Stimulated activated naive CD8-positive, alpha-beta T cell treated with anti-CD3 and anti-CD28 coated beads, Interleukin-15, amount 100 ng/mL, for 72 hours (primary cell): ENCODE results near the gene VPS26B.
"Not testable (repeated sequence)": the region's sequence is repeated elsewhere in the genome, so short reads cannot be mapped to it uniquely, and the experiment has no call there.

ENCODE experiments used
- ATAC-seq: fragments of 150-1000 bp; cut with Tn5 transposase; 2 replicates; pipeline ENCODE4 v1.10.0; 2021; ENCODE audit warnings: mild to moderate bottlenecking, moderate library complexity
- DNase-seq, 2 donors: peaks; one replicate each; pipeline ENCODE4 v3.0.0; 2021 to 2022
- H3K27ac Mint-ChIP-seq, 2 donors: one replicate each; pipeline ENCODE4 v1.8.0; 2022; ENCODE audit warnings: mild to moderate bottlenecking in 2 of 2, mixed read lengths in 2 of 2, moderate library complexity in 2 of 2
- H3K27me3 Mint-ChIP-seq: one replicate; pipeline ENCODE4 v1.8.0; 2022; ENCODE audit warnings: mixed read lengths
- H3K4me1 Mint-ChIP-seq: one replicate; pipeline ENCODE4 v1.8.0; 2022; ENCODE audit warnings: mild to moderate bottlenecking, mixed read lengths
- H3K4me3 Mint-ChIP-seq, 2 donors: one replicate each; pipeline ENCODE4 v1.8.0; 2022; ENCODE audit warnings: mild to moderate bottlenecking in 2 of 2, mixed read lengths in 2 of 2, moderate library complexity in 1 of 2
- H3K9me3 Mint-ChIP-seq, 2 donors: one replicate each; pipeline ENCODE4 v1.8.0; 2022; ENCODE audit warnings: mixed read lengths in 2 of 2

Gene VPS26B

DNA sequence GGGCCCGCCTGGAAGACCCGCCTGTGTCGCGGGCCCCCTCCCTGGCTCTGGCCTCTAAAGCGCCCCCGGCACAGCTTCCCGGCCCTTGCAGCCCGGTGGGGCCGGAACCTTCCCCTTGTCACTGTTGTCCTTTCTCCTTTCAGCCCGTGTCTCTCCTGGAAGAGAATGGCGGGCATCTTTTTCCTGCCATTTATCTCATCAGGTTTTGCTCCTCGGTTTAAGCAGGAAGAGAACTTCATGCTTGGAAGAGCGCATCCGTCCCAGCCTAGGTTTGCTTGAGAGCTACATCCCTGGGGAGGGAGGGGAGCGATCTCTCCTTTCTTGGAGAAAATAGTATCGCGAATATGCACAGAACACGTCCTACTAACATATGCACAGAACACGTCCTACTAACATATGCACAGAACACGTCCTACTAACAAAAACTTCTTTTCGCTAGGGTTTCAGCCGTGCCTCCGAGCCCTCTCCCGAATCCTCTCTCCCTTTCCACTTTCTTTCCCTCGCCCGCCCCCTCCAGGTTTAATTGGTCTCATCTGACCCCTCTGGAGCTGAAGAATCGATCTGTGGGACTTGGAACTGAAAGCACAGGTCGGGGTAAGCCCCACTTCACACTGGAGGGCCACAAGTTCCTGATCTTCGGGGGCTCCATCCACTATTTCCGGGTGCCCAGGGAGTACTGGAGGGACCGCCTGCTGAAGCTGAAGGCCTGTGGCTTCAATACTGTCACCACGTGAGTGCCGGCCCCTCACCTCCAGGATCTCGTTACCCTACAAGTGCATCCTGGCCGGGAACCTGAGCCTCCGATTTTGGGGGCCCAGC, 52.9 kb downstream of the VPS26B start:
- peaks cover 7% of the 10 kb centered on the region for H3K27me3 Mint-ChIP-seq
- H3K4me3 Mint-ChIP-seq: peak overlapping the region; percentile 87 to 89
- peaks cover 56% of the 10 kb centered on the region for H3K4me1 Mint-ChIP-seq
- ATAC-seq: no peak
- H3K9me3 Mint-ChIP-seq: no peaks in the 10 kb centered on the region
- DNase-seq: no peak
- no peak overlapping the region for H3K27ac Mint-ChIP-seq

DNA sequence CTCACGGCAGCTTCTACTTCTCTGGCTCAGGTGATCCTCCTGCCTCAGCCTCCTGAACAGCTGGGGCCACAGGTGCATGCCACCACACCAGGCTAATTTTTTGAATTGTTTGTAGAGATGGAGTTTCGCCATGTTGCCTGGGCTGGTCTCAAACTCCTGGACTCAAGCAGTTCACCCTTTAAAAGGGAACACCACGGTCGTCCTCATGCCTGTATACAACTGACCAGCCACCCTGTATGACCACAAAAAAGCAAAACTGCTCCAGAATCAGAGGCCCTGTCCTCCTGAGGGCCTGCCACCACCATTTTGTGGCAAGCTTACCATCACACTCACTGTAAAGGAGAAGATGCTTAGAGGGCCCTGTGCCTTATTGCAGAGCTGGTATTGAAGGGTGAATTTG, 53.9 kb downstream of the VPS26B start:
- DNase-seq: no peak
- Mint-ChIP-seq H3K4me3 (no peak overlapping the region), H3K9me3 (no peaks in the 10 kb centered on the region), H3K27me3 (peaks cover 7% of the 10 kb centered on the region), H3K4me1 (peaks cover 47% of the 10 kb centered on the region), H3K27ac (no peak overlapping the region)
- no peak for ATAC-seq

DNA sequence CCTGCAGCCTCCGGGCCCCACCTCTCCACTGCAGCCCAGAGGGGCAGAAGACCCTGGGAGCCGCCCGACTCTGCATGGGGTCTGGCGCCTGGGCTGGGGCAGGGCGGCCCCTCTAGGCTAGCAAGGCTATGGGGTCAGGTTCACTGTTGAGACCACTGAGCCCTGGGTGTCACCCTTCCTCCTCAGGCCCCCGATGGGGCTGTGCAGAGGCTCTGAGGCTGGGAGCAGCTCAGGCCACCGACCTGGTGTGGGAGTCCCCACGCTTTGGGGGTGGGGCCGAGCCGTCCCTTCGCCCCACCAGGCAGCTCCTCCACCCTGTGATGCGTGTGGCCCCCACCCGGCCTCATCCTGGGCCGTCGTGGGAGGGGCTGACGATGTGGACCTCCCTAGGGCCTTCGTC, 57.2 kb downstream of the VPS26B start:
- DNase-seq, H3K4me3 Mint-ChIP-seq, H3K27me3 Mint-ChIP-seq, H3K9me3 Mint-ChIP-seq, H3K27ac Mint-ChIP-seq: not testable (repeated sequence)
- ATAC-seq: peak; percentile 54
- H3K4me1 Mint-ChIP-seq: peaks cover 23% of the 10 kb centered on the region

DNA sequence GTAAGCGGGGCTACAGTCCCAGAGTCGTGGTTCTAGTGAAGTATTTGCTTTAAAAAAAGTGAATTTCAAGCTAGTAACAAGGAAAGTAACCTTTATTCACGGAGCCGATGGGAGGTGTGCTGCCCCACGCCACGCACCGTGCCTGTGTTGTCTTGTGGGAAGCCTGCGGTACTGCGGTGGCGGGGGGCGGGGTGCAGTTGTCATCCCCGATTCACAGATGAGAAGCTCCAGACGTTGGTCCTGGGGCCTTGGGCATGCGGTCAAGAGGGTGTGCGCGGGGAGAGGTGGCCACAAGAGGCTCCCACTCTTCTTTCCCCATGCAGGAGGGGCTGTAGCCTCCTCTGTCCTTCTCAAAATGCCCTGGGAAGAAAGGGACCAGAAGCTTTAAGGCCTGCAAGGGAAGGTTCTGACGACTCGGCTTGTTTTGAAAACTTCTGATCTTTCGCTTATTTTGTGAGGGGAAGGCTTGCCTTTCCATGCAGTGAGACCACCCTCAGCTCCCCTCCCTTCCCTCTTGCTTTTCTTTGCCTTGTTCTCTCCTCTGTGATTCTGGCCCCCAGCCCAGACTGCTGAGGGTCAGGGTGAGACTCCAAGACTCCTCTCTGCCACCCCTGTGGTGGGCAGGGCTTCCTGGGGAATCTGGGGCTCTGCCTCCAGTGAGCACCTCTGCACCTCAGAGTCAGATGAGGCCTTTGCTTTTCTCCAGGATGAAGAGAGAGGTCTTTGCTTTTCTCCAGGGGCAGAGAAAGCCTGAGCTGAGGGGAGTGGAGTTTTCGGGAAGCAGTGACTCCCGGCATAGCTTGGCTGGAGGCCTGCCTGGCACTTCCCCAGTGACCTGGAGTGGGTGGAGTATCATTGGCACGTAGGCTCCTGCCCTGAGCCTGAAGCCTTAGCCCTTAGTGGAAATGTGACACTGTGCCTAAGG, 57.9 kb downstream of the VPS26B start:
- DNase-seq (no peak), ATAC-seq (no peak)
- H3K4me3 Mint-ChIP-seq: no peak overlapping the region
- H3K27ac Mint-ChIP-seq: no peak overlapping the region
- peaks cover 2% of the 10 kb centered on the region for H3K27me3 Mint-ChIP-seq
- H3K9me3 Mint-ChIP-seq: no peaks in the 10 kb centered on the region
- peaks cover 18% of the 10 kb centered on the region for H3K4me1 Mint-ChIP-seq

DNA sequence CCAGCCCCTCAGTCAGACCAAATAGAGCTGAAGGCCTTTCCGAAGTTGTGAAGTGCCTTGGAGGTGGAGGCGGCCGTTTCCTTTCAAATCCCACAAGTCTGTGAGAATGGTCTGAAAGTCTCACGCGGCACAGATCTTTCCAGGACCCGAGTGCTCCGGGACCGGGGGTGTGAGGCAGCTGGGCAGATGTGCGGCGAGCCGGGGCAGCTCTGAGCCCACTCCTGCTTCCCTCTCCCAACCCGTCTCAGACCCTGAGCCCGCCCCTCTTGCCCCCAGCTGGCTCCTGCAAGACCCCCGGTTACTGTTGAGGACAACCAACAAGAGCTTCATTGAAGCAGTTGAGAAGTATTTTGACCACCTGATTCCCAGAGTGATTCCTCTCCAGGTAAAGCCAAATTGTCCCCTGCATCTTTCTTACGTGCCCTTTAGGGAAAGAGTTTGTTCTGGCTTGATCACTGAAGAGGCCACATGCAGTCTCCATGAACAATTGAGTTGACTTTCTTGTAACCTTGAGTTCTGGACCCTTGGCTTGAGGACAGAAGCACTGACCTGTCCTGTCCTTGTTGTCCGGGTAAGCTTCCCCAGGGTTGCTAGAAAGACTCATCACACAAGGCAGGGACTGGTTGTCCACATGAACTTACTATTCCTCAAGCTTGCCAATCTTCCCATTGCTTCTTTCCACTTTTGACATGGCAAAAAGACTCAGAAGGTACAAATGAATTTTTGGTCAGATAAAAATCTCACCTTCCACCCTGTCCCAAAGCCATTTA, 59.2 kb downstream of the VPS26B start:
- H3K27me3 Mint-ChIP-seq: no peaks in the 10 kb centered on the region
- peaks cover 9% of the 10 kb centered on the region for H3K4me1 Mint-ChIP-seq
- H3K9me3 Mint-ChIP-seq: no peaks in the 10 kb centered on the region
- no peak overlapping the region for H3K27ac Mint-ChIP-seq
- DNase-seq: no peak
- no peak for ATAC-seq
- H3K4me3 Mint-ChIP-seq: no peak overlapping the region

DNA sequence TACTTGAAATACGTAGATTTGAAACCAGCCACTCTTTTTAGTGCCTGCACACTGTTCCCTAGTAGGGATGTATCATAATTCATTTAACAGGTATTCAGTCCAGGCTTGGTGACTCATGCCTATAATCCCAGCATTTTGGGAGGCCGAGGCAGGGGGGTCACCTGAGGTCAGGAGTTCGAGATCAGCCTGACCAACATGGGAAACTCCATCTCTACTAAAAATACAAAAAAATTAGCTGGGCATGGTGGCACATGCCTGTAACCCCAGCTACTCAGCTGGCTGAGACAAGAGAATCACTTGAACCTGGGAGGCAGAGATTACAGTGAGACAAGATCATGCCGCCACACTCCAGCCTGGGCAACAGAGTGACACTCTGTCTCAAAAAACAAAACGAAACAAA, 59.9 kb downstream of the VPS26B start:
- not testable (repeated sequence) for H3K9me3 Mint-ChIP-seq, ATAC-seq, H3K4me3 Mint-ChIP-seq, DNase-seq, H3K27me3 Mint-ChIP-seq, H3K27ac Mint-ChIP-seq, H3K4me1 Mint-ChIP-seq

DNA sequence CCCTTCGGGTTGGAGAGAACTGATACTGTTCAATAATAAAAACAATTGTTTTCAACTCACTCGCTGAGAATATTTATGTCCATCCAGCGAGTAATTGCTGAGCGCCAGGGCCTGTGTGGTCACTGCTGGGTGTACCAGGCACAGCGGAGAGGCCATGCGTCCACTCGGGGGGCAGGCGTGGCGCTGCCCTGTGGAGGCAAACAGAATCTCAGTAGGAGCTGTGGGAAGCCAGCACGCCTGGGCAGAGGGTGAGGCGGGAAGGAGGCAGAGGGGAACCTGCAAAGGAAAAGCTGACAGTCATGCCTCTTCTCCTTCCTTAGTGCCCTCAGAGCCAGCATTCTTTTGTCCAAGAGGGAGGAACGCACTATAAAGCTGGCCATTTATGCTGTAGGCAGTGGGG, 63.1 kb downstream of the VPS26B start:
- Mint-ChIP-seq H3K9me3 (no peaks in the 10 kb centered on the region), H3K27me3 (no peaks in the 10 kb centered on the region), H3K27ac (no peak overlapping the region), H3K4me3 (no peak overlapping the region), H3K4me1 (no peaks in the 10 kb centered on the region)
- DNase-seq: no peak
- ATAC-seq: no peak

DNA sequence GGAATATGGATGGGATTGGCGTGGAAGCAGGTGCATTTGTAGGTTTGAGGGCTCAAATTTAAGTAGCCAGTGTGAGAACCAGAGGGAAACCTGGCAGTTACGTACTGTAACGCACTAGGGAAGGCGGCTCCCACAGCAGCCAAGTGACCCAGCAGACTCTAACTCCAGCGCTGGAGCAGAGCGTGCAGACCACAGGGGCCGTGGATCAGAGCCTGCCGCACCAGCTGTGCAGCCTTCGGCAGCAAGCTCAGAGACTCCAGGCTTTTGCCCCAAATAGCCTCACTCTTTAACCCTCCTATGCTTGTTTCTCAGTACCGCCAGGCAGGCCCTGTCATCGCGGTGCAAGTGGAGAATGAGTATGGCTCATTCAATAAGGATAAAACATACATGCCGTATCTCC, 64.0 kb downstream of the VPS26B start:
- no peak for ATAC-seq
- Mint-ChIP-seq H3K9me3 (no peaks in the 10 kb centered on the region), H3K27ac (no peak overlapping the region), H3K4me1 (no peaks in the 10 kb centered on the region), H3K4me3 (no peak overlapping the region), H3K27me3 (no peaks in the 10 kb centered on the region)
- no peak for DNase-seq

DNA sequence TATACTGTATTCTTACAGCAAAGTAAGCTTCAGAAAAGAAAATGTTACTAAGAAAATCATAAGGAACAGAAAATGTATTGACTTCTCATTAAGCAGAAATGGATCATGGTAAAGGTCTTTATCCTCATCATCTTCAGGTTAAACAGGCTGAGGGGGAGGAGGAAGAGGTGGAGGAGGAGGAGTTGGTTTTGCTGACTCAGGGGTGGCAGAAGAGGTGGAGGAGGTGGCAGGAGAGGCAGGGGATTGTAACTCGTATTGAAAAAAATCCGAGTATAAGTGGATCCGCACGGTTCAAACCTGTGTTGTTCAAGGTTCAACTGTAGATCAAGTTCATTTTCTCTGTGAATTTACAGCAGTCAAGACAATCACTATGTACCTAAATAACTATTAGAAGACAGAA, 64.7 kb downstream of the VPS26B start:
- ATAC-seq (no peak), DNase-seq (no peak)
- Mint-ChIP-seq H3K27ac (peak overlapping the region in 1 of 2 donors; percentile 31), H3K4me3 (no peak overlapping the region), H3K4me1 (no peaks in the 10 kb centered on the region), H3K27me3 (no peaks in the 10 kb centered on the region), H3K9me3 (no peaks in the 10 kb centered on the region)

DNA sequence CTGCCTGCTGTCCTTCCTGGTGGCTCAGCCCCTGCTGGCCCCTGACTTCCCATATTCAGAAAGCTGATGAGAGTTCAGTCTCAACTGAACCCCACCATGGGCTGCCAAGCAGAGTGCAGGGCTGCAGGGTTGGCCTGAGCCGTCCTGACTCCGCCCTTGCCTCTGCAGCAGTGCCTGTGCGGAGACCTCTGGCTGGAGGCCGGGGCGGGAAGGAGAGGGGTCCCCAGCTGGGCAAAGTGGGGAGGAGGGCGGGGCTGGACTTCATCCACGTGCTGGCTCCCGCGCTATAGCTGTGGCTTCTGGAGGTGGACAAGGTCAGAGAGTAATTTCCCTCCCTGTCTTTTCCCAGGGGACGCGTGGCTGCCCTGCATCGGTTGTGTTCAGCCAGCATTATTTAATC, 65.3 kb downstream of the VPS26B start:
- Mint-ChIP-seq H3K27me3 (no peaks in the 10 kb centered on the region), H3K27ac (no peak overlapping the region), H3K4me1 (no peaks in the 10 kb centered on the region), H3K4me3 (no peak overlapping the region), H3K9me3 (no peaks in the 10 kb centered on the region)
- DNase-seq (no peak), ATAC-seq (no peak)

DNA sequence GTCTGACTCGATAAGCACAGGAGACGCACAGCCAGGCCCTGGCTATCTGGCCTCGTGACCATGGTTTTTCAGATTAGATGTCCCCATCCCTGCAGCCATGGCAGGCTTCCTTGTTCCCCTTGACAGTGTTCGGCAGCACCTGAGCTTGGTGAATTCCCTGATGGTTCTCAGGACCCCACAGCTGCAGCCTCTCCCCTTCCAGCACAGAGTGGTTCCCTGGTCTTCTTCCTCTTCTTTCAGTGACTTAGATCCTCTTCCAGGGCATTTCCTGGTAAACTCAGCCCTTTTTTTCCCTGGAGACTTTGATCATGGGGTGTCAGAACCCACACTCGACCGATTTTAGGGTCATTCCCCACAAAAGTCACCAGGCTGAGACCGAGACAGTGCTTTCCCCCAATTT, 66.2 kb downstream of the VPS26B start:
- no peak for DNase-seq
- no peak overlapping the region for H3K27ac Mint-ChIP-seq

DNA sequence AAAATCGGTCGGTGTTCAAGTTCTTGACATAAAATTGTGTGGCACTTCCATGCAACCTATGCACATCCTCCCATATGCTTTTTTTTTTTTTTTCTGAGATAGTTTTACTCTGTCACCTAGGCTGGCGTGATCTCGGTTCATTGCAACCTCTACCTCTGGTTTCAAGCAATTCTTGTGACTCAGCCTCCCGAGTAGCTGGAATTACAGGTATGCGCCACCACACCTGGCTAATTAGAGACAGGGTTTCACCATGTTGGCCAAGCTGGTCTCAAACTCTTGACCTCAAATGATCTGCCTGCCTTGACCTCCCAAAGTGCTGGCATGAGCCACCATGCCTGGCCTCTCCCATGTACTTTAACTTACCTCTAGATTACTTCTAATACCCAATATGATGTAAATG, 66.7 kb downstream of the VPS26B start:
- ATAC-seq (no peak), DNase-seq (no peak)
- no peaks in the 10 kb centered on the region for H3K27me3 Mint-ChIP-seq
- H3K9me3 Mint-ChIP-seq: no peaks in the 10 kb centered on the region
- H3K4me1 Mint-ChIP-seq: no peaks in the 10 kb centered on the region
- H3K4me3 Mint-ChIP-seq: no peak overlapping the region
- no peak overlapping the region for H3K27ac Mint-ChIP-seq

More for the DNA sequence above, 66.2 kb downstream of the VPS26B start:
- no peak for ATAC-seq
- no peaks in the 10 kb centered on the region for H3K27me3 Mint-ChIP-seq
- H3K9me3 Mint-ChIP-seq: no peaks in the 10 kb centered on the region
- no peaks in the 10 kb centered on the region for H3K4me1 Mint-ChIP-seq
- H3K4me3 Mint-ChIP-seq: no peak overlapping the region

DNA sequence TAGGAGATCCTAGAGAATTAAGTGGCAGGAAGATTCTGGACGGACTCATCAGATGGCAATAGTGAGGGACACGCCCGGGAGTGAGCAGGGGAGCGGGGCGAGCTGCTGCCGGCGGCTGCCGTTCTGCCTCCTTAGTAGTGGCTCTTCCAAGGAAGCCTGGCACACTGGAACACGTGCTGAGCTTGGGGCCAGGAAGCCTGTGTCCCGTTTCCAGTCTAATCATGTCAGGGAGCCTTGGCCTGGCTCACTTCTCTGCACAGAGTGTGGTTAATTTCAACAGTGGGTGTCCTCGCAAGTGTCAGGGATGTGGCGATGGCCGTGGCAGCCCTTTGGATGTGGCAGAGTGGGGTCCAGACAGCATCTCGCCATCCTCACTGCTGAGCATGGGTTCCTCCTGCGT, 68.2 kb downstream of the VPS26B start:
- Mint-ChIP-seq H3K27ac (peak overlapping the region in 1 of 2 donors; percentile 33), H3K4me1 (no peaks in the 10 kb centered on the region), H3K4me3 (no peak overlapping the region), H3K27me3 (no peaks in the 10 kb centered on the region), H3K9me3 (no peaks in the 10 kb centered on the region)
- ATAC-seq (no peak), DNase-seq (no peak)

DNA sequence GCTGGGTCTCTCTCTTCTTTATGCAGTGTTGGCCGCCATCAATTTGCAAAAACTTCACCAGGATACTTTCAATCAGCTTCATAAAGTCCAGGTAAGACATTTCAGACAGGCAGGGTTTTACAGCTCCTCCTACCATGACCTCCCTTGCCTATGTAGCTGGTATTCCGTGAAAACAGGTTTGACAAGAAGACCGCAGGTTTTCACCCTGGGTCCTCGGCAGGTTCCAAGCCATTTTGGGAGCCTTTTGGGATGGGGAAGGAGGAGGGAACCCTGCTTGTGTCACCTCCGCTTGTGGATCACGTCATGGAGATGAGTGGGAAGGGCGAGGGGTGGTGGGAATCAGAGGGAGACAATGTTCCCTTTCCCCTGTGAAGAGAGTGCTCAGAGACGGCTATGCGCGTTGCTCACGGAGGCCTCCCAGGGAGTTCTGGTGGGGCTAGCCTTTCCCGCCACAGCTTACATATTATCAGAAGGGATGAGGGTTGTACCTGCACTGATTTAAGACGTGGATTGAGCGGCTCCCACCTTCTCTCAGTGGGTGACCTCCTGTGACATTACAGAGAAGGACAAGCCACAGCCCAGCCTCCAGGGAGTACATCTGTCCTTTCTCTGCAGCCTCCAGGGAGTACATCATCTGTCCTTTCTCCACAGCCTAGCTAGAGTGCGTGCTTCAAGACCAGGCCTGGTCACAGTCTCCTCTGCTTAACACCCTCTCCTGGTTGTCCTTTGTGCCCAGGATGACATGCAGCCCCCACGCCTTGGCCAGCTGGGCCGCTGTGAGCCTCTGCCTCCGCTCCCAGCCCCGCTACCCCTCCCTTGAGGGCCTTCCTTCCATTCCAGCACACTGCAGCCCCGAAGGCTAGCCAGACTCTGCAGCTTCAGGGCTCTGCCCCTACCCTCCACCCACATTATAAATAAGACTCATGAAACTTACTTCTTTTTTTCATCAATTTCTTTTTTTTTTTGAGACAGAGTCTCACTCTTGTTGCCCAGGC, 68.9 kb downstream of the VPS26B start:
- Mint-ChIP-seq H3K4me3 (no peak overlapping the region), H3K27ac (peak overlapping the region in 1 of 2 donors; percentile 61), H3K27me3 (no peaks in the 10 kb centered on the region), H3K9me3 (no peaks in the 10 kb centered on the region), H3K4me1 (no peaks in the 10 kb centered on the region)
- peak; percentile 23 for ATAC-seq
- DNase-seq: no peak

DNA sequence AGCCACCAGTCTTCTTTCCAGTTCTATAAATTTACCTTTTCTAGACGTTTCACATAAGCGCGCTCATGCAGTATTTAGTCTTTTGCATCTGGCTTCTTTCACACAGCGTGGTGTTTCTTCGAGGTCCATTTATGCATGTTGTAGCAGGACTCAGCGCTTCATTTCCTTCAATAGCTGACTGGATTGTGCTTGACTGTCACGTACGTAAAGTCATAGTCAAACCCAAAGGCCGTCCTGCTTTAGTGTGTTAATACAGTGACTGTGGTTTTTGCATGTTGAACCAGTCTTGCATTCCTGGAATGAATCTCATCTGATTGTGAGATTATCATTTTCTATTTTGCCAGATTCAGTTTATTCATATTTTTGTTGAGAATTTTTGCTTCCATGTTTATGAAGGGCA, 70.2 kb downstream of the VPS26B start:
- ATAC-seq (no peak), DNase-seq (no peak)
- no peak overlapping the region for H3K4me3 Mint-ChIP-seq
- H3K27ac Mint-ChIP-seq: no peak overlapping the region
- no peaks in the 10 kb centered on the region for H3K9me3 Mint-ChIP-seq
- no peaks in the 10 kb centered on the region for H3K4me1 Mint-ChIP-seq
- no peaks in the 10 kb centered on the region for H3K27me3 Mint-ChIP-seq
